ENCODE results near the gene TRABD. TPM values are rescaled to one million over a fixed set of nuclear protein-coding genes. Genes with fewer than 3 reads are reported as not detected.

The TRABD gene
- polyA plus RNA-seq, 1 donor (not counting 4 experiments of a cell fraction or from before 2014, with no cell fraction given), result 22.7 TPM

GRCh38 chr22:50232481-50233151, 46.9 kb downstream of the TRABD start:
- dilution Hi-C loops (cut with MboI; ENCODE audit: extremely low pct_ligation_motif_present, low sequenced_read_pairs), result no loop called here
- Histone ChIP-seq H3K9me3 (ENCODE audit: control insufficient read depth, low read depth, low read length) (peaks cover 2% of the 10 kb centered on the region), H3K9ac (ENCODE audit: control insufficient read depth, extremely low read depth, insufficient read depth, low read length) (no peak overlapping the region), H3K4me2 (ENCODE audit: control insufficient read depth, extremely low read depth, insufficient read depth, low read depth, low read length) (no peak overlapping the region), H3K27me3 (ENCODE audit: control insufficient read depth, extremely low read depth, insufficient read depth, low read length) (no peaks in the 10 kb centered on the region), H3K27ac (ENCODE audit: control insufficient read depth, insufficient read depth, low read length) (no peak overlapping the region), H3K4me1 (ENCODE audit: control insufficient read depth, extremely low read depth, insufficient read depth, low read length) (no peaks in the 10 kb centered on the region), H2AFZ (ENCODE audit: control insufficient read depth, low read length) (no peak overlapping the region), H3K9me1 (ENCODE audit: control insufficient read depth, extremely low read depth, insufficient read depth, low read length) (no peaks in the 10 kb centered on the region), H3K4me3 (ENCODE audit: control insufficient read depth in 2 of 3, extremely low read depth in 1 of 3, insufficient read depth in 2 of 3, low read depth in 1 of 3, low read length in 3 of 3) (no peak overlapping the region), H3K36me3 (ENCODE audit: control insufficient read depth in 2 of 2, extremely low read depth in 1 of 2, insufficient read depth in 2 of 2, low read length in 2 of 2) (peaks cover 3 to 10% of the 10 kb centered on the region in 2 experiments), H4K20me1 (ENCODE audit: control insufficient read depth, extremely low read depth, insufficient read depth, low read length) (peaks cover 8% of the 10 kb centered on the region), H3K79me2 (ENCODE audit: control insufficient read depth, insufficient read depth, low read length) (peaks cover 32% of the 10 kb centered on the region)
- DNase-seq (ENCODE audit: low read depth, low spot score) (no peak), FAIRE-seq (no peak)
- TF ChIP-seq CTCF (optimal IDR thresholded peaks at IDR 0.05 in 1 of 3, IDR thresholded peaks at IDR 0.05 in 1 of 3, conservative IDR thresholded peaks at IDR 0.05 in 1 of 3; ENCODE audit: extremely low read depth in 1 of 3, insufficient read depth in 2 of 3, low read length in 3 of 3) (no peak), EZH2 (IDR thresholded peaks at IDR 0.05; ENCODE audit: low read length) (no peak)

- TF ChIP-seq CTCF (optimal IDR thresholded peaks at IDR 0.05 in 1 of 3, IDR thresholded peaks at IDR 0.05 in 1 of 3, conservative IDR thresholded peaks at IDR 0.05 in 1 of 3; ENCODE audit: extremely low read depth in 1 of 3, insufficient read depth in 2 of 3, low read length in 3 of 3), result no peak
- no peak for TF ChIP-seq EZH2 (IDR thresholded peaks at IDR 0.05; ENCODE audit: low read length)
- H3K79me2 ChIP-seq (ENCODE audit: control insufficient read depth, insufficient read depth, low read length), result peaks cover 33% of the 10 kb centered on the region
- H3K36me3 ChIP-seq (ENCODE audit: control insufficient read depth in 2 of 2, extremely low read depth in 1 of 2, insufficient read depth in 2 of 2, low read length in 2 of 2), result peaks cover 3 to 10% of the 10 kb centered on the region in 2 experiments
- FAIRE-seq (no peak), DNase-seq (ENCODE audit: low read depth, low spot score) (no peak)
- dilution Hi-C loops (cut with MboI; ENCODE audit: extremely low pct_ligation_motif_present, low sequenced_read_pairs), result no loop called here
- no peaks in the 10 kb centered on the region for H3K27me3 ChIP-seq (ENCODE audit: control insufficient read depth, extremely low read depth, insufficient read depth, low read length)
- no peak overlapping the region for H3K4me2 ChIP-seq (ENCODE audit: control insufficient read depth, extremely low read depth, insufficient read depth, low read depth, low read length)
- peaks cover 2% of the 10 kb centered on the region for H3K9me3 ChIP-seq (ENCODE audit: control insufficient read depth, low read depth, low read length)
- H4K20me1 ChIP-seq (ENCODE audit: control insufficient read depth, extremely low read depth, insufficient read depth, low read length), result peaks cover 8% of the 10 kb centered on the region
- no peaks in the 10 kb centered on the region for H3K4me1 ChIP-seq (ENCODE audit: control insufficient read depth, extremely low read depth, insufficient read depth, low read length)
- no peak overlapping the region for H2AFZ ChIP-seq (ENCODE audit: control insufficient read depth, low read length)
- no peak overlapping the region for H3K4me3 ChIP-seq (ENCODE audit: control insufficient read depth in 2 of 3, extremely low read depth in 1 of 3, insufficient read depth in 2 of 3, low read depth in 1 of 3, low read length in 3 of 3)
- H3K9me1 ChIP-seq (ENCODE audit: control insufficient read depth, extremely low read depth, insufficient read depth, low read length), result no peaks in the 10 kb centered on the region
- H3K9ac ChIP-seq (ENCODE audit: control insufficient read depth, extremely low read depth, insufficient read depth, low read length), result no peak overlapping the region
- no peak overlapping the region for H3K27ac ChIP-seq (ENCODE audit: control insufficient read depth, insufficient read depth, low read length)
These were observed 47.5 kb downstream of the TRABD start for GRCh38 chr22:50233223-50233622.

Measured in keratinocyte (primary cell).